Hepatic stellate cell (primary cell): ENCODE measurements around the gene NOB1.
A peak's percentile ranks its signal among the peaks of the same experiment; 100 is the strongest.
"Not testable (repeated sequence)": the region's sequence is repeated elsewhere in the genome, so short reads cannot be mapped to it uniquely, and the experiment has no call there.

ENCODE experiments used
- DNase-seq: peaks from one replicate; pipeline ENCODE4 v3.0.0; 2011; ENCODE audit warnings: low spot score

The NOB1 gene

GRCh38 chr16:69761983-69762813, 7.5 kb upstream of the NOB1 start, which contains the start of gene WWP2:
WWP2 (plus strand) TSS chr16:69762332; CDS start chr16:69787011, 24,679 bp downstream.
- DNase-seq, result peak; percentile 77

- not testable (repeated sequence) for DNase-seq
Measured at GRCh38 chr16:69757375-69757774, 2.6 kb upstream of the NOB1 start.

GRCh38 chr16:69756705-69757104, 2.0 kb upstream of the NOB1 start:
- no peak for DNase-seq

GRCh38 chr16:69754143-69754468, 620 bp downstream of the NOB1 start:
- DNase-seq, result no peak

- DNase-seq, result no peak
Measured at GRCh38 chr16:69748694-69749345, 5.9 kb downstream of the NOB1 start.

GRCh38 chr16:69747115-69747514, 7.6 kb downstream of the NOB1 start:
- DNase-seq, result no peak

- no peak for DNase-seq
Measured at GRCh38 chr16:69745959-69746358, 8.8 kb downstream of the NOB1 start.

- no peak for DNase-seq
Measured at GRCh38 chr16:69745232-69745612, 9.5 kb downstream of the NOB1 start.

- DNase-seq, result no peak
Measured at GRCh38 chr16:69744363-69745231, 10.1 kb downstream of the NOB1 start.

GRCh38 chr16:69741951-69742904, 12.5 kb downstream of the NOB1 start:
- DNase-seq, result no peak

- DNase-seq, result no peak
Measured at GRCh38 chr16:69741519-69741918, 13.2 kb downstream of the NOB1 start.

- DNase-seq, result no peak
Measured at GRCh38 chr16:69732101-69732500, 22.6 kb downstream of the NOB1 start.

GRCh38 chr16:69731280-69731679, 23.4 kb downstream of the NOB1 start:
- not testable (repeated sequence) for DNase-seq

- not testable (repeated sequence) for DNase-seq
Measured at GRCh38 chr16:69729030-69729429, 25.7 kb downstream of the NOB1 start.

- DNase-seq, result no peak
Measured at GRCh38 chr16:69727916-69728270, 26.8 kb downstream of the NOB1 start.

GRCh38 chr16:69726313-69727060, 28.2 kb downstream of the NOB1 start, which contains the start of gene NQO1:
NQO1 (minus strand) TSS chr16:69726560; CDS start chr16:69726439, 121 bp downstream.
- peak; percentile 96 for DNase-seq

GRCh38 chr16:69725480-69726312, 29.0 kb downstream of the NOB1 start:
- no peak for DNase-seq

GRCh38 chr16:69724981-69725479, 29.7 kb downstream of the NOB1 start:
- DNase-seq, result no peak

GRCh38 chr16:69724414-69724873, 30.3 kb downstream of the NOB1 start:
- DNase-seq, result no peak
